Heart right ventricle (tissue), 16 donors: ENCODE data around the gene DRD3. TPM values are rescaled to one million over a fixed set of nuclear protein-coding genes. Genes with fewer than 3 reads are reported as not detected.

Experiments used
- ATAC-seq, 8 donors: fragments of 200-7000 bp; cut with Tn5 transposase; one replicate each; pipeline ENCODE4 v1.9.1; 2020; ENCODE audit warnings: mild to moderate bottlenecking in 8 of 8, moderate library complexity in 8 of 8, moderate number of reproducible peaks in 1 of 8
- DNase-seq, 2 donors: peaks; one replicate each; pipeline ENCODE4 v3.0.0-alpha.2; 2020
- H3K27ac ChIP-seq, 10 donors: fragments of 200-600 bp; sonication (generic) in 2 of 10; one replicate each; pipeline versions ENCODE4 v1.5.0 to v1.8.0; 2020 to 2022; ENCODE audit warnings: mild to moderate bottlenecking in 3 of 10
- H3K27me3 ChIP-seq, 7 donors: fragments of 200-600 bp; one replicate each; pipeline ENCODE4 v1.8.0; 2021 to 2022; ENCODE audit warnings: mild to moderate bottlenecking in 2 of 7
- H3K36me3 ChIP-seq, 9 donors: fragments of 200-600 bp; sonication (generic) in 1 of 9; one replicate each; pipeline versions ENCODE4 v1.5.0 to v1.8.0; 2020 to 2022; ENCODE audit warnings: mild to moderate bottlenecking in 2 of 9
- H3K4me1 ChIP-seq, 9 donors: fragments of 200-600 bp; sonication (generic) in 1 of 9; one replicate each; pipeline versions ENCODE4 v1.5.0 to v1.8.0; 2020 to 2022; ENCODE audit warnings: mild to moderate bottlenecking in 4 of 9
- H3K4me3 ChIP-seq, 10 donors: fragments of 200-600 bp; sonication (generic) in 2 of 10; one replicate each; pipeline versions ENCODE4 v1.5.0 to v1.8.0; 2020 to 2022; ENCODE audit warnings: mild to moderate bottlenecking in 7 of 10, moderate library complexity in 2 of 10
- H3K9me3 ChIP-seq, 11 donors: fragments of 200-600 bp in 10 of 11; sonication (generic) in 2 of 11; one replicate each; pipeline versions ENCODE4 v1.5.0 to v1.8.0; 2013 to 2022; ENCODE audit warnings: mild to moderate bottlenecking in 2 of 11, control low read depth in 1 of 11, moderate library complexity in 1 of 11
- WGBS, 2 donors: extraction: QIAGEN DNeasy Blood & Tissue Kit; methylation state at CpG; one replicate each; pipeline ENCODE4 v1.1.7; 2013; ENCODE audit warnings: inconsistent platforms in 1 of 2; 5-methylcytosine and 5-hydroxymethylcytosine counted together
- intact Hi-C, 10 donors: fragments of 100-400 bp; cut with DNase I; formaldehyde crosslinking; loops; one replicate each; pipeline versions ENCODE4 v1.11.1 to v1.14.2; 2022
- polyA plus RNA-seq, 2 donors: library from polyadenylated mRNA; stranded (reverse); fragments of 200-250 nt; gene quantifications; one replicate each; pipeline ENCODE4 v1.2.3, GENCODE V29; 2013
- total RNA-seq, 10 donors: library from RNA; stranded (reverse); fragmentation: NEBNext Ultra II Directional in 3 of 10; extraction: Animal tissue kit (Norgen Biotek cat#: 25700) in 3 of 10; gene quantifications; one replicate each; pipeline versions ENCODE4 v1.2.1 to v1.2.4, GENCODE V29; 2021 to 2023
- TF ChIP-seq, protein P1 (sequence below), 9 donors: fragments of 200-600 bp; sonication (generic) in 2 of 9; IDR thresholded peaks; one replicate each; pipeline versions ENCODE4 v1.5.0 to v1.8.0; 2021 to 2022; ENCODE audit warnings: antibody characterized with exemption in 9 of 9, mild to moderate bottlenecking in 5 of 9, moderate library complexity in 1 of 9
- donor health status: Arrhythmogenic right ventricular cardiomyopathy.
- donor health status: ischemic (EF 13 %, LVEDD 7.1; RV severe dilation, severe dysfunction).
- donor health status: healthy with polysubstance abuse.
- donor health status: DM: no; HTN: yes; CAD: no.
- donor health status: DM: no; HTN: no; CAD: no.
- donor health status: ischemic (EF 25% LVEDD 6.9; RV normal size, moderate dysfunction).
- donor health status: ischemic (EF 25% LVEDD 5.7; RV mildly dilated, moderate dysfunction).
- donor health status: healthy.
- donor health status: DM: yes; HTN: yes; CAD: no.
- donor health status: Ischemic cardiomyopathy.
- donor health status: ischemic (EF 35%, LVEDD 5.7; RV mildly dilated, moderate dysfunction).
- donor health status: nonischemic (EF 11% LVEDD 7.7; RV severe dilation, severe dysfunction).
- donor health status: DM: yes; HTN: yes; CAD: no.
- donor health status: PGD.
- donor health status: ischemic (EF 29% LVEDD 5.4; RV normal size, mild dysfunction).
- donor health status: nonischemic (EF 23%, LVEDD 6.1; RV moderate dilation, normal function).

Gene DRD3
- total and polyA plus RNA-seq, 12 donors, result not detected

DNA sequence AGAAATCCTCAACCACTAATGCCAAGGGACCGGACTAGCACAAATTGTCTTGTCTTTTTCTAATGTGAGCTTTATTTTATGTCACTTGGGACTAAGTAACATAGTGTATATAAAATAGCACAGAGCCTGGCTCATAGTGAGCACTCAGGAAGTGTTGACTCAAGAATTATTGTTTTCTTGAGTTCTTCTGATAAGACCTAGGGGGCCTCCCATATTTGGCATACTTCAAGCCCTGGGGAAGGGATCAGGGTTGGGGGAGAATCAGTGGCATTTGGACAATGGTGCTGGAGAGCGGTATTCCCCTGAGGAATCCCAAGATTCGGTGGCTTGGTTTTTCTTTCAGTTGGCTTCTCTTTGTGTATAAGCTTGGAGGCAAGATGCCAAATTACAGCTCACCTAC lies 39.2 kb upstream of the DRD3 start:
- intact Hi-C loops, result no loop called here
- no peaks in the 10 kb centered on the region for H3K9me3 ChIP-seq
- ATAC-seq, result no peak
- peak overlapping the region in 1 of 10 donors; percentile 77 for H3K27ac ChIP-seq
- DNase-seq, result no peak
- peaks cover 0 to 29% (median 0%) of the 10 kb centered on the region in 7 donors for H3K27me3 ChIP-seq
- H3K36me3 ChIP-seq, result no peaks in the 10 kb centered on the region
- peaks cover 0 to 49% (median 6%) of the 10 kb centered on the region in 9 donors for H3K4me1 ChIP-seq
- H3K4me3 ChIP-seq, result no peak overlapping the region
- TF ChIP-seq, protein P1, sequence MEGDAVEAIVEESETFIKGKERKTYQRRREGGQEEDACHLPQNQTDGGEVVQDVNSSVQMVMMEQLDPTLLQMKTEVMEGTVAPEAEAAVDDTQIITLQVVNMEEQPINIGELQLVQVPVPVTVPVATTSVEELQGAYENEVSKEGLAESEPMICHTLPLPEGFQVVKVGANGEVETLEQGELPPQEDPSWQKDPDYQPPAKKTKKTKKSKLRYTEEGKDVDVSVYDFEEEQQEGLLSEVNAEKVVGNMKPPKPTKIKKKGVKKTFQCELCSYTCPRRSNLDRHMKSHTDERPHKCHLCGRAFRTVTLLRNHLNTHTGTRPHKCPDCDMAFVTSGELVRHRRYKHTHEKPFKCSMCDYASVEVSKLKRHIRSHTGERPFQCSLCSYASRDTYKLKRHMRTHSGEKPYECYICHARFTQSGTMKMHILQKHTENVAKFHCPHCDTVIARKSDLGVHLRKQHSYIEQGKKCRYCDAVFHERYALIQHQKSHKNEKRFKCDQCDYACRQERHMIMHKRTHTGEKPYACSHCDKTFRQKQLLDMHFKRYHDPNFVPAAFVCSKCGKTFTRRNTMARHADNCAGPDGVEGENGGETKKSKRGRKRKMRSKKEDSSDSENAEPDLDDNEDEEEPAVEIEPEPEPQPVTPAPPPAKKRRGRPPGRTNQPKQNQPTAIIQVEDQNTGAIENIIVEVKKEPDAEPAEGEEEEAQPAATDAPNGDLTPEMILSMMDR (IDR thresholded peaks at IDR 0.05), result no peak
- WGBS, 2 donors, result 77 to 86% methylated on average over 3 of the region's 3 CpGs

DNA sequence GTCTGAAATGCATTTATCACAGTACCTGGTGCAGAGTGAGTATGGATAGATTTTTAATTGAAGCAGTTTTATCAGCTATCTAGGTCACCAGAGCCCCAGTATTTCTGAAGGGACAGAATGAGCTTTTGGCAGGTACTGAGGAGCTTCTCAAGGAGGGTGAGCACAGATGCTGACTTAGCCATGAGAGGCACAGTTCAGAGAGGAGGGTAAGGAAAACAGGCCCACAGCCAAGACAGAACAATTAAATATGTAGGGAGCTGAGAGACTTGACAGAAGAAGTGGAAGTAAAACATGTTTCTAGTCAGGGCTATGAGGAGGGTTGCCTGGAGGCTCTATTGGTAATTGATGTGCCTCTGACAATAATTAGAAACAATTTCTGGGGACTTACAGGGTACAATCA lies 38.4 kb upstream of the DRD3 start:
- no peak overlapping the region for H3K4me3 ChIP-seq
- TF ChIP-seq, protein P1 (IDR thresholded peaks at IDR 0.05), result no peak
- H3K27ac ChIP-seq, result peak overlapping the region in 1 of 10 donors; percentile 77
- peaks cover 0 to 36% (median 0%) of the 10 kb centered on the region in 7 donors for H3K27me3 ChIP-seq
- H3K9me3 ChIP-seq, result no peaks in the 10 kb centered on the region
- DNase-seq, result no peak
- peaks cover 0 to 47% (median 6%) of the 10 kb centered on the region in 9 donors for H3K4me1 ChIP-seq
- intact Hi-C loops, result no loop called here
- H3K36me3 ChIP-seq, result no peaks in the 10 kb centered on the region
- ATAC-seq, result no peak

DNA sequence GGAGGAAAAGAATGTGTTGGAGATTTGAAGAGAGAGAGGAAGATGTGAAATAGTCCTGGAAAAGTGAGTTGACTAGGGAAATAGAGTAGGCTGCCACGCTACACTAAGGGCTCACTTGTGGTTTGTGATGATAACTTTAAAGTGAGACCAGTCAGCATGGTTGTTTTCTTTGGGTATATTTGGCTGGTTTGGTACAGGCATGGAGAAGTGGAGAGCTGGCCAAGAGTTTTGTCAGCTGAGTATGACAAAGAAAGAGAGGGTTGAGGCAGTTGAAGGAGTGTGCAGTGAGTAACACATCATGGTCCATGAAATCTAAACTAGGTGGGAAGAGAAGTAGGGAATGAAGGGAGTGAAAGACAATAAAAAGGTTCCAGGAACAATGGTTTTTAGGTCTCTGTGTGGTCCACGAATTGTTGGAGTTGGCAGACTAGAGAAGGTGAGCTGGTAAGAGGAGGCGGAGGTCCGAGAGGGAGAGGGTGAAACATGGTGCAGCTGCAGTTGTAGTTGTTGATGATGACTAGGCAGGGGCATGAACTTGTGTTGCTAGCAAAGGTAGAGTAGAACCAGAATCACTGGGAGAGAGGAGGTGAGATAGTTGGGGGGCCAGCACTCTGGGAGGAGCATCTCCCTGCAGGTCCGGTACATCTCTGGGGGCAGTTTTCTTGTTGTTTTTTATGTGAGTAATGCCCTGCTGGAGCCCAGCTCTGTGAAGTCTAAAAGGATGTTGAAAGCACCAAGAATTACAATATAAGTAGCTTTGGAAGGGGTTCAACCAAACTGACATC lies 37.5 kb upstream of the DRD3 start:
- Histone ChIP-seq H3K27ac (peak overlapping the region in 1 of 10 donors; percentile 77), H3K4me1 (peaks cover 0 to 41% (median 6%) of the 10 kb centered on the region in 9 donors), H3K4me3 (no peak overlapping the region), H3K9me3 (no peaks in the 10 kb centered on the region), H3K36me3 (no peaks in the 10 kb centered on the region), H3K27me3 (peaks cover 0 to 37% (median 0%) of the 10 kb centered on the region in 7 donors)
- WGBS, 2 donors, result 87 to 89% methylated on average over 5 of the region's 5 CpGs
- intact Hi-C loops, result no loop called here
- no peak for ATAC-seq
- no peak for DNase-seq
- TF ChIP-seq, protein P1 (IDR thresholded peaks at IDR 0.05), result no peak

DNA sequence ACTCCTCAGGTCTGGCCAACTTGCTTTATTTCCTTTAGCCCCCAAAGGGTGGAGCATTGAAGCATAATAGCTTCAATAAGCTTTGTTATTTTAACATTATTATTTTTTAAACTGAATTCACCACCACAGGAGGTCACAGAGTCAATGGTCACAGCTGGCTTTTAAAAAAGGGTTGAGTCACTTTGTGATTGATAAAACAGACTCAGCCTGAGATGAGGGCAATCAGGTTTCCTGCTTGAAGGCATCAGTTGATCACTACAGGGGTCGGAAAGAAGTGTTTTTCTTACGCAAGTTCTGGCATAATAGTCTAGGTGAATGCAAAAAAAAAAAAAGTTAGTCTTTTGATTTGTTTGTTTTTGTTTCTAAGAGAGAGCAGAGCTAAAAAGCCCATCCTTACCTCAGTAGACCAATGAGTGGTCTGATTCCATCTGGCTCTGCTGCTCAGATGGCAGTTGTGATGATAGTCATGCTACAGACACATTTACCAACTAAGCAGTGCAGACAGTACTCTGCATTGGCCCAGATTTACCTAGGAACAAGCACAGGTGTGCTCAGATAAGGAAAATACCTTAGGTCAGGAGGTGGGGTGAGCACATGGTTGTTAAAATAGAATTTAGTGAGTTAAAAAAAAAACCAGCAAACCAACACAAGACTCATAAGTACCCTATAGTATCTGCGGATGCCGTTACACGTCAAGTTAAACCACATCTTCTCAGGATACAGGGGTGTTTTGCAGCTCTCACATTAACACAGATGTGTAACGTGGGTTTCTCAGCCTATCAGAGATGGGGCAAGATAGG lies 35.9 kb upstream of the DRD3 start:
- Histone ChIP-seq H3K9me3 (peaks cover 0 to 2% (median 0%) of the 10 kb centered on the region in 11 donors), H3K4me3 (peak overlapping the region in 2 of 10 donors; percentile 26 to 37), H3K27ac (peak overlapping the region in 2 of 10 donors; percentile 5 to 86), H3K36me3 (no peaks in the 10 kb centered on the region), H3K27me3 (peaks cover 0 to 32% (median 0%) of the 10 kb centered on the region in 7 donors), H3K4me1 (peaks cover 0 to 35% (median 6%) of the 10 kb centered on the region in 9 donors)
- no peak for DNase-seq
- TF ChIP-seq, protein P1 (IDR thresholded peaks at IDR 0.05), result no peak
- intact Hi-C loops, result no loop called here
- peak in 3 of 8 donors; percentile 11 to 54 (median 42) for ATAC-seq
- WGBS, 2 donors, result 56 to 61% methylated on average over 6 of the region's 6 CpGs
